Erythroblast (primary cell): ENCODE data around the gene ARV1.

ENCODE experiments used
- GATA1 ChIP-seq: IDR thresholded peaks from 2 replicates; pipeline ENCODE4 v1.6.1; 2011; ENCODE audit warnings: low read depth, mild to moderate bottlenecking, control low read depth, low read length, moderate library complexity
- POLR2A ChIP-seq: IDR thresholded peaks from 2 replicates; pipeline ENCODE4 v1.6.1; 2011; ENCODE audit warnings: mild to moderate bottlenecking, low read length

GRCh38 chr1:231039161-231040018 lies 60.5 kb downstream of the ARV1 start:
- TF ChIP-seq POLR2A (no peak), GATA1 (no peak)
